GM18508 (cell line): Measurements from ENCODE around the gene PLVAP.

Experiments
- ATAC-seq: cut with Tn5 transposase; IDR thresholded peaks from one replicate; pipeline ENCODE4 v1.9.1; 2021; ENCODE audit warnings: moderate number of reproducible peaks; ENCODE audit not compliant: insufficient read depth, unreplicated experiment

The PLVAP gene

GRCh38 chr19:17305216-17305516, 72.0 kb downstream of the PLVAP start:
- ATAC-seq, result no peak

- no peak for ATAC-seq
Observed at GRCh38 chr19:17304386-17305215, 72.5 kb downstream of the PLVAP start.

GRCh38 chr19:17303940-17304267, 73.2 kb downstream of the PLVAP start:
- ATAC-seq, result no peak

GRCh38 chr19:17303167-17303939, 73.8 kb downstream of the PLVAP start, which contains the start of gene ABHD8:
Gene ABHD8 (minus strand): TSS chr19:17303425. CDS start chr19:17301616, 1,809 bp downstream.
- ATAC-seq, result no peak

- no peak for ATAC-seq
Observed at GRCh38 chr19:17302391-17303166, 74.6 kb downstream of the PLVAP start.
